SK-N-MC (cell line): ENCODE data around the gene CYBA.

Source experiments
- EZH2 ChIP-seq: fragments of 200-600 bp; sonication (generic); IDR thresholded peaks from one replicate; pipeline ENCODE4 v1.6.1; 2017; ENCODE audit warnings: antibody characterized with exemption
- FOXP2 ChIP-seq: optimal IDR thresholded peaks from 2 replicates; pipeline ENCODE3; 2011; ENCODE audit warnings: mild to moderate bottlenecking, moderate library complexity; ENCODE audit not compliant: insufficient read depth; ENCODE audit errors: extremely low read length, control extremely low read depth
- POLR2AphosphoS5 ChIP-seq: IDR thresholded peaks from 2 replicates; pipeline ENCODE4 v1.6.1; 2012; ENCODE audit warnings: mild to moderate bottlenecking, low read depth, low read length, borderline replicate concordance

DNA sequence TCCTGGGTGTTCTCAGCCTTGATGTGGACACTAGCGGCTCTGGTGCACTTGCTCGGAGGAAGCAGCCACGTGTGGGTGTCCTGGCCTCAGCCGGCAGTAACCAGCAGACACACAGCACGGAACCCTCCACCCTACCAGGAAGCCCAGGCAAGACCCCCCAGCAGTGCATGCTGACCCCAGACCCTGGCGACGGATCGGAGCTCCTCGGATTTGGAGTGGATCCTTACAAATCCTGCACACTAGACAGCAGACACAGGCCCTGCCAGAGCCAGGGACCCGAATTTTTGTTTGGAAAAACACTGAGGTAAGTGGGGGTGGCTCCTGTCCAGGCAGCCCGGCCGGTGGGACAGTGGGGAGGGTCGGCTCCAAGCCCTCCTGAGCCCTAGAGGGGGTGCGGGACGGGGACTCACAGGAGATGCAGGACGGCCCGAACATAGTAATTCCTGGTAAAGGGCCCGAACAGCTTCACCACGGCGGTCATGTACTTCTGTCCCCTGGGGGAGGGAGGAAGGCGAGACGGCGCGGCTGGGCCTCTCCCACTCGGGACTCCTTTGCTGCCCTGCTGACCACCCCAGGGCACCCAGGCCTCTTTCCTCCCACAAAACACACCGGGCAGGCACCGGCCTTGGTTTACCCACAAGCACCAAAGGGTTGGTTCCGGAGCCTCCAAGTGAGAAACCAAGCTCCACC is 4.4 kb downstream of the CYBA start:
- TF ChIP-seq POLR2AphosphoS5 (no peak), EZH2 (no peak), FOXP2 (no peak)
